ENCODE data around the gene PATE1. TPM values are rescaled to one million over a fixed set of nuclear protein-coding genes. Genes with fewer than 3 reads are reported as not detected.
A peak's percentile ranks its signal among the peaks of the same experiment; 100 is the strongest.

PATE1 gene
- total and polyA plus RNA-seq, 8 donors, result not detected

- H3K4me3 ChIP-seq, result no peak overlapping the region
- H3K27ac ChIP-seq, result no peak overlapping the region
- DNase-seq, result no peak
- H3K36me3 ChIP-seq, result no peaks in the 10 kb centered on the region
- intact Hi-C loops (cut with DNase I), result no loop called here
- H3K4me1 ChIP-seq, result peaks cover 0 to 6% of the 10 kb centered on the region in 2 donors
- no peaks in the 10 kb centered on the region for H3K9me3 ChIP-seq
- no peaks in the 10 kb centered on the region for H3K27me3 ChIP-seq
- ATAC-seq, result no peak
- TF ChIP-seq CTCF (IDR thresholded peaks at IDR 0.05), result no peak
These were observed 24.5 kb downstream of the PATE1 start for GRCh38 chr11:125770583-125770982.

- DNase-seq (no peak), ATAC-seq (peak; percentile 45)
- Histone ChIP-seq H3K4me3 (no peak overlapping the region), H3K9me3 (no peaks in the 10 kb centered on the region), H3K27me3 (no peaks in the 10 kb centered on the region), H3K4me1 (no peaks in the 10 kb centered on the region), H3K36me3 (no peaks in the 10 kb centered on the region), H3K27ac (no peak overlapping the region)
- intact Hi-C loops (cut with DNase I), result no loop called here
- no peak for TF ChIP-seq CTCF (IDR thresholded peaks at IDR 0.05)
These were observed 26.9 kb downstream of the PATE1 start for GRCh38 chr11:125772834-125773505.

GRCh38 chr11:125773516-125773915 is 27.4 kb downstream of the PATE1 start:
- no peak overlapping the region for H3K4me3 ChIP-seq
- ATAC-seq (no peak), DNase-seq (no peak)
- H3K27me3 ChIP-seq, result no peaks in the 10 kb centered on the region
- TF ChIP-seq CTCF (IDR thresholded peaks at IDR 0.05), result no peak
- intact Hi-C loops (cut with DNase I), result no loop called here
- H3K4me1 ChIP-seq, result no peaks in the 10 kb centered on the region
- no peak overlapping the region for H3K27ac ChIP-seq
- no peaks in the 10 kb centered on the region for H3K9me3 ChIP-seq
- no peaks in the 10 kb centered on the region for H3K36me3 ChIP-seq

GRCh38 chr11:125777309-125777708 is 31.2 kb downstream of the PATE1 start:
- ATAC-seq (no peak), DNase-seq (no peak)
- Histone ChIP-seq H3K36me3 (no peaks in the 10 kb centered on the region), H3K9me3 (no peaks in the 10 kb centered on the region), H3K4me3 (no peak overlapping the region), H3K27ac (no peak overlapping the region), H3K27me3 (no peaks in the 10 kb centered on the region), H3K4me1 (no peaks in the 10 kb centered on the region)
- TF ChIP-seq CTCF (IDR thresholded peaks at IDR 0.05), result no peak
- intact Hi-C loops (cut with DNase I), result no loop called here

- intact Hi-C loops (cut with DNase I), result no loop called here
- no peak within 1 kb of the TSS for H3K27ac ChIP-seq
- no peak within 1 kb of the TSS for H3K4me3 ChIP-seq
- no peaks in the 10 kb centered on the region for H3K4me1 ChIP-seq
- H3K36me3 ChIP-seq, result no peaks in the 10 kb centered on the region
- H3K9me3 ChIP-seq, result no peaks in the 10 kb centered on the region
- no peak for TF ChIP-seq CTCF (IDR thresholded peaks at IDR 0.05)
- no peak for ATAC-seq
- DNase-seq, result no peak
- no peaks in the 10 kb centered on the region for H3K27me3 ChIP-seq
These were observed 32.6 kb downstream of the PATE1 start, which contains the start of gene PATE2 for GRCh38 chr11:125778728-125779127. PATE2 (minus strand) TSS chr11:125778828; CDS start chr11:125778773, 55 bp downstream.

Measured in left lung (tissue), 10 donors.